Upper lobe of left lung (tissue), 6 donors: ENCODE measurements around the gene ITPA. TPM values are rescaled to one million over a fixed set of nuclear protein-coding genes. Genes with fewer than 3 reads are reported as not detected.

Experiments used
- ATAC-seq, 2 donors: fragments of 200-7000 bp; cut with Tn5 transposase; one replicate each; pipeline ENCODE4 v1.9.1; 2022; ENCODE audit warnings: mild to moderate bottlenecking in 2 of 2, moderate library complexity in 2 of 2; ENCODE audit not compliant: low FRiP score in 2 of 2
- DNase-seq, 2 donors: peaks; one replicate each; pipeline ENCODE4 v3.0.0-alpha.2; 2019 to 2020
- H3K27ac ChIP-seq, 4 donors: fragments of 200-600 bp; sonication (generic); one replicate each; pipeline ENCODE4 v1.5.1; 2016 to 2019
- H3K27me3 ChIP-seq, 4 donors: fragments of 200-600 bp; sonication (generic); one replicate each; pipeline ENCODE4 v1.5.1; 2017 to 2019
- H3K36me3 ChIP-seq, 4 donors: fragments of 200-600 bp; sonication (generic); one replicate each; pipeline ENCODE4 v1.5.1; 2016 to 2019
- H3K4me1 ChIP-seq, 4 donors: fragments of 200-600 bp; sonication (generic); one replicate each; pipeline ENCODE4 v1.5.1; 2018 to 2019
- H3K4me3 ChIP-seq, 4 donors: fragments of 200-600 bp; sonication (generic); one replicate each; pipeline ENCODE4 v1.5.1; 2017 to 2019; ENCODE audit warnings: mild to moderate bottlenecking in 2 of 4, moderate library complexity in 1 of 4
- H3K9me3 ChIP-seq, 4 donors: fragments of 200-600 bp; sonication (generic); one replicate each; pipeline ENCODE4 v1.5.1; 2018 to 2019
- EP300 ChIP-seq, 4 donors: sonication (generic); formaldehyde crosslinking; IDR thresholded peaks; one replicate each; pipeline ENCODE4 v1.5.1; 2017; ENCODE audit warnings: antibody characterized with exemption in 4 of 4, control low read depth in 2 of 4
- POLR2A ChIP-seq, 4 donors: fragments of 450-650 bp; IDR thresholded peaks; one replicate each; pipeline ENCODE4 v1.5.1; 2016 to 2017; ENCODE audit warnings: antibody characterized with exemption in 4 of 4, mild to moderate bottlenecking in 2 of 4
- POLR2AphosphoS5 ChIP-seq, 2 donors: sonication (generic); formaldehyde crosslinking; IDR thresholded peaks; one replicate each; pipeline ENCODE4 v1.5.1; 2017; ENCODE audit warnings: antibody characterized with exemption in 2 of 2
- WGBS, 2 donors: methylation state at CpG; one replicate each; pipeline ENCODE4 v1.1.5; 2017 to 2018; 5-methylcytosine and 5-hydroxymethylcytosine counted together
- total RNA-seq, 6 donors: library from RNA; depleted of rRNA in 4 of 6; stranded (reverse); fragments of >200 nt in 4 of 6; gene quantifications; one replicate each; pipeline versions ENCODE4 v1.1.0 to v1.2.1, GENCODE V29; 2016 to 2021
- TF ChIP-seq, protein P1 (sequence below), 6 experiments: fragments of 450-650 bp in 4 of 6; fragments of 200-600 bp in 2 of 6; sonication (generic) in 2 of 6; IDR thresholded peaks; one replicate each; pipeline ENCODE4 v1.5.1; 2016 to 2019; ENCODE audit warnings: antibody characterized with exemption in 6 of 6
- donor health status: DM: no; HTN: no; CAD: no; lungs with moderate emphysema.
- donor health status: DM: no; HTN: yes; CAD: no; lungs with severe emphysema.

Gene ITPA
- total RNA-seq, 6 donors from 2014 or later, result 31.5 to 58.5 (median 43.3) TPM

DNA sequence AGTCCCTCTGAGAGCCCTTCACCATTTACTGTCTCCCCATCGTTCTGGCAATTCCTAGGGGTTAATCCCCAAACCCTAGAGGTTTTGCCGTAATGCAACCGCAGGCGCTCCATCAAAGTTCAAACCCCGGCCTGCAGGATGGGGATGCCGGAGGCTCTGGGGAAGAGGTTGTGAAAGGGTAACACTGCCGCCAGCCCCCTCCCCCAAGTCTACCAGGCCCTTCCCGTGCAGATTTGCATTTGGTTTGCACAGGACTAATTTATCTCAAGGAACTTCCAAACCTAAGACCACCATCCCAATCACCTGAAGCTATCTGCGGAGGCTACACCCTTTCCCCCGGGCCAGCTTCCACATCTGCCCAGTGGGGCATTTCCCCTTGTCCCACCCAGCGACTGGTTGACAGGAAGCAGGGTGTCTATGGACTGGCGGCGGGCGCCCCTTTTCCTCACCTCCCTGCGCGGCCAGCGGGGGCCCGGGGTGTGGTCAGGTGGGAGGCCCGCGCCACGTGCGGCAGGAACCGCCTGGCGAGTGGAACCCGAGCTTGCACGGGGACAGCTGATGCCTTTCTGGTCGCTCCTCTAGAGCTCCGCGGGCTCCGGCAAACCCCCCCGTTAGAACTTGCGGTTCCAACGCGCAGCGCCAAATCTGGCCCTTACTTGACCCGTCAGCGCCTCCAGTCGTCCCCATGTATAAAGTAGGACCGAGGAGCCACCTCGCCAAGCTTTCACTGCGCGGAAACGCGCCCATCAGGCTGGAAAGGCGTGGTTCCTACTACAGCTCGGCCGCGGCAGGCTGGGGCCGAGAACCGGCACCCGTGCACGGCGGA lies 39.1 kb downstream of the ITPA start:
- H3K36me3 ChIP-seq, result peaks cover 0 to 23% (median 14%) of the 10 kb centered on the region in 4 donors
- no peak overlapping the region for H3K27ac ChIP-seq
- ATAC-seq (peak; percentile 56 to 69), DNase-seq (peak; percentile 30 to 83)
- WGBS, 2 donors, result 7 to 28% methylated on average over 10 to 52 of the region's 53 CpGs
- peaks cover 0 to 8% (median 0%) of the 10 kb centered on the region in 4 donors for H3K27me3 ChIP-seq
- H3K9me3 ChIP-seq, result no peaks in the 10 kb centered on the region
- H3K4me1 ChIP-seq, result peaks cover 10 to 17% (median 12%) of the 10 kb centered on the region in 4 donors
- TF ChIP-seq, protein P1, sequence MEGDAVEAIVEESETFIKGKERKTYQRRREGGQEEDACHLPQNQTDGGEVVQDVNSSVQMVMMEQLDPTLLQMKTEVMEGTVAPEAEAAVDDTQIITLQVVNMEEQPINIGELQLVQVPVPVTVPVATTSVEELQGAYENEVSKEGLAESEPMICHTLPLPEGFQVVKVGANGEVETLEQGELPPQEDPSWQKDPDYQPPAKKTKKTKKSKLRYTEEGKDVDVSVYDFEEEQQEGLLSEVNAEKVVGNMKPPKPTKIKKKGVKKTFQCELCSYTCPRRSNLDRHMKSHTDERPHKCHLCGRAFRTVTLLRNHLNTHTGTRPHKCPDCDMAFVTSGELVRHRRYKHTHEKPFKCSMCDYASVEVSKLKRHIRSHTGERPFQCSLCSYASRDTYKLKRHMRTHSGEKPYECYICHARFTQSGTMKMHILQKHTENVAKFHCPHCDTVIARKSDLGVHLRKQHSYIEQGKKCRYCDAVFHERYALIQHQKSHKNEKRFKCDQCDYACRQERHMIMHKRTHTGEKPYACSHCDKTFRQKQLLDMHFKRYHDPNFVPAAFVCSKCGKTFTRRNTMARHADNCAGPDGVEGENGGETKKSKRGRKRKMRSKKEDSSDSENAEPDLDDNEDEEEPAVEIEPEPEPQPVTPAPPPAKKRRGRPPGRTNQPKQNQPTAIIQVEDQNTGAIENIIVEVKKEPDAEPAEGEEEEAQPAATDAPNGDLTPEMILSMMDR (IDR thresholded peaks at IDR 0.05), result no peak
- TF ChIP-seq EP300 (IDR thresholded peaks at IDR 0.05), result no peak
- no peak for TF ChIP-seq POLR2AphosphoS5 (IDR thresholded peaks at IDR 0.05)
- TF ChIP-seq POLR2A (IDR thresholded peaks at IDR 0.05), result no peak
- H3K4me3 ChIP-seq, result peak overlapping the region in 1 of 4 donors; percentile 15

DNA sequence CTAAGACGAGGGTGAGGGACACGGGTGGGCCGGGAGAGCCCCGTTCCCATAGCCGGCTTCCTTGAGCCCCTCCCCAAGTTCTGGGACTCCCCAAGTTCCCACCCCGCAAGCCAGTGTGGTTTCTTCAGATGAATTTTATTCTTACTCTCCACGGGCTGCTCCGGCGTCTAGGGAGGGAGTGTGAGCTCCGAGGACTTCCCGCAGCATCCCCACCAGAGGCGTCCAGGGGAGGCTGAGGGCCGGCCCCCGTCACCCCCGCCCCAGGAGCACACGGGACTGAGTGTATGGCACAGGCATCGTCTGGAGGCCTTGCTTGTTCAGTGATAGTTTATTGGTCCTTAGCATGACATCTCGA lies 39.7 kb downstream of the ITPA start:
- peaks cover 0 to 29% (median 19%) of the 10 kb centered on the region in 4 donors for H3K36me3 ChIP-seq
- no peak overlapping the region for H3K4me3 ChIP-seq
- TF ChIP-seq POLR2AphosphoS5 (IDR thresholded peaks at IDR 0.05), result no peak

DNA sequence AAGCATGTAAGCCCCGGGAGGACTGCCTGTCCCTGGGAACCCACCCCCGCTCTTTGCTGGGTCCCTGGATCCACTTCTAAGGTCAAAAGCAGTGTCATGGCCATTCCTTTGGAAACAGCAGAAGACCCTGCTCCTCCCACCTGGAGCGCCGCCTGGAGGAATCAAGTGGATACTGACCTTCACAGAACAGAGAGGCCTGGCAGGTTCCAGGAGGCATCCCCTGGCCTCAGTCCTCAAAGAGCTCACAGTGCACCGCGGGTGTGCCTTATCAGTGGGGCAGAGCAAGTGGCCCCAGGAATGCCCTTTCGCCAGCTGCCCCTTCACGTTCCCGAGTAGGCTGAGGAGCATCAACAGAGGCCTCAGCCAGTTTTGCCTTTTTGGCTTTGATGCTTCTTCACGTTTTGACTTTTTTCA lies 40.8 kb downstream of the ITPA start:
- ATAC-seq (no peak), DNase-seq (no peak)
- Histone ChIP-seq H3K9me3 (no peaks in the 10 kb centered on the region), H3K27ac (no peak overlapping the region), H3K4me1 (peaks cover 10 to 17% (median 12%) of the 10 kb centered on the region in 4 donors), H3K4me3 (no peak overlapping the region), H3K36me3 (peaks cover 0 to 38% (median 29%) of the 10 kb centered on the region in 4 donors), H3K27me3 (peaks cover 0 to 8% (median 0%) of the 10 kb centered on the region in 4 donors)
- no peak for TF ChIP-seq POLR2AphosphoS5 (IDR thresholded peaks at IDR 0.05)
- no peak for TF ChIP-seq POLR2A (IDR thresholded peaks at IDR 0.05)
- TF ChIP-seq, protein P1 (IDR thresholded peaks at IDR 0.05), result no peak
- no peak for TF ChIP-seq EP300 (IDR thresholded peaks at IDR 0.05)
- WGBS, 2 donors, result 74% methylated on average over 10 of the region's 10 CpGs

More for the DNA sequence above, 39.7 kb downstream of the ITPA start:
- Histone ChIP-seq H3K9me3 (no peaks in the 10 kb centered on the region), H3K27ac (no peak overlapping the region), H3K27me3 (peaks cover 0 to 8% (median 0%) of the 10 kb centered on the region in 4 donors), H3K4me1 (peaks cover 10 to 17% (median 12%) of the 10 kb centered on the region in 4 donors)
- ATAC-seq (peak; percentile 21 to 38), DNase-seq (no peak)
- 19 to 20% methylated on average over 11 to 18 of the region's 18 CpGs for WGBS, 2 donors

DNA sequence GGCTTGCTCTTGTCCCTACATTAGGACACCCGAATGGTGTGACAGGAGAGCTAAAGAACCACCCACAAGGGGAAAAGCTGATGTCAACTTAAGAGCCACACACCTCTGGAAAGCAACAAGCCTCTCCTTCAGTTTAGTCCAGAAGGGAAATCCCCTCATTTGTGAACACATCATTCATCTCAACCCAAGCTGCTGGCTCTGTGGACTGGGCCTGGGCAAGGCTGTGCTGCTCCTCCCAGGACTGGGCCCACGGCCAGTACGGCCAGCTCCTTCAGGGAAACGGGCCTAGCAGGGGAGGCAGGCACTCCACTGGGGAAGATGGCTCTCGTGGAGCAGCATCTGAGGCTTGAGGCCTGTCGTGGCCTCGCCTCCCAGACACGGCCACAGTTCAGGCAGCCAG lies 42.5 kb downstream of the ITPA start:
- WGBS, 2 donors, result 61 to 76% methylated on average over 4 to 7 of the region's 8 CpGs
- Histone ChIP-seq H3K36me3 (peaks cover 6 to 55% (median 44%) of the 10 kb centered on the region in 4 donors), H3K4me3 (no peak overlapping the region), H3K9me3 (no peaks in the 10 kb centered on the region), H3K27ac (no peak overlapping the region), H3K4me1 (peaks cover 10 to 17% (median 12%) of the 10 kb centered on the region in 4 donors), H3K27me3 (peaks cover 0 to 8% (median 0%) of the 10 kb centered on the region in 4 donors)
- TF ChIP-seq POLR2A (IDR thresholded peaks at IDR 0.05) (no peak), EP300 (IDR thresholded peaks at IDR 0.05) (no peak), POLR2AphosphoS5 (IDR thresholded peaks at IDR 0.05) (no peak)
- TF ChIP-seq, protein P1 (IDR thresholded peaks at IDR 0.05), result no peak
- DNase-seq, result no peak
- peak in 1 of 2 donors; percentile 50 for ATAC-seq

DNA sequence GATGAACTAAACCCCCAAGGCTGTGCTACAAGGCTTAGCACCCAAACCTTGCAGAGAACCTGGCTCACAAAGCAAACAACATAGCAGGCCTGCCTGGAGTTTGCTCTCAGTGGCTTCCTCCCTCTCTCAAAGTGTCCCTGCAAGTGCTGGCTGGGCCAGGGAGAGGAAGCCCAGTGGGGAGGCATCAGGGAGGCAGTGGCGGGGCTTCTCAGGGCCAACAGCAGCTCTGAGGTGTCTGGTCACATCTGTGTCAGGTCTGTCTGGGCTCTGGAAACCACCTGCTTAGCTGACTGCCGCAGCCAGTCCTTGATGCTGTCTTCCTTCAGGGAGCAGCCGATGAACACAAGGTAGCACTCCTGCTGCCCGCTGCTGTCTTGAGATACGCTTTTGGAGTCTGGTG lies 46.4 kb downstream of the ITPA start:
- Histone ChIP-seq H3K27ac (no peak overlapping the region), H3K4me1 (no peaks in the 10 kb centered on the region), H3K9me3 (no peaks in the 10 kb centered on the region), H3K4me3 (no peak overlapping the region), H3K27me3 (no peaks in the 10 kb centered on the region), H3K36me3 (peaks cover 6 to 86% (median 64%) of the 10 kb centered on the region in 4 donors)
- DNase-seq (no peak), ATAC-seq (no peak)
- 98 to 100% methylated on average over 1 to 5 of the region's 5 CpGs for WGBS, 2 donors
- TF ChIP-seq EP300 (IDR thresholded peaks at IDR 0.05), result no peak
